ENCODE measurements around the gene MRPS35.

The MRPS35 gene

DNA sequence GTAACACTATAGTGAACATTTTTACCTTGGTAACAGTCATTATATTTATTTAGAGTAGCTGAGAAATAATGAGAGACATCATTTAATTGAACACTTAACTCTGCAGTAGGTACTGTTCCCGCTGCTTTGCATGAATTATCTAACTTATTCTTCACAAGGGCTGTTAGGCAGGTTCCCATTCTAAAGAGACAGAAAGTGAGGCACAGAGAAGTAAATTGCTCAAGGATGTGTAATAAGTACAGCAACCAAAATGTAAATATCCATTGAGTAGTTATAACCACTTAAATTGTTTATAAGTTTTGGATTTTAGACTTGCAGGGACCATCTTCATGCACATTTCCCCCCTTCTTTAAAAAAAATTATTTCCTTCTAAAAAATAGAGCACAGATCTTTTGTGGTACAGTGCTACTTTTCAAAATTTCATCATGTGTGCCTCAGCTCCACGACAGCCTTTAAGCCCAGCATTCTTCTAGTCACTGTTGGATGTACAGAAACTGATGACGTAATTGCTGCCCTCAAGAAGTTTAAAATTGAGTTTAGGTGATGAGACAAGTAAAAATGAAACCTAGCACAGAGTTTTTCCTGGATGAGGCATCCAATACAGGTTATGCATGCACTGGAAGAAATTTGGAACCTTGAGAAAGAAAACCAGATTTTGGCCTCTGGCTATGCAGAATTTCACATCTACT lies 75.4 kb downstream of the MRPS35 start:
- DNase-seq (ENCODE audit: low spot score) = no peak
- TF ChIP-seq, protein P1, sequence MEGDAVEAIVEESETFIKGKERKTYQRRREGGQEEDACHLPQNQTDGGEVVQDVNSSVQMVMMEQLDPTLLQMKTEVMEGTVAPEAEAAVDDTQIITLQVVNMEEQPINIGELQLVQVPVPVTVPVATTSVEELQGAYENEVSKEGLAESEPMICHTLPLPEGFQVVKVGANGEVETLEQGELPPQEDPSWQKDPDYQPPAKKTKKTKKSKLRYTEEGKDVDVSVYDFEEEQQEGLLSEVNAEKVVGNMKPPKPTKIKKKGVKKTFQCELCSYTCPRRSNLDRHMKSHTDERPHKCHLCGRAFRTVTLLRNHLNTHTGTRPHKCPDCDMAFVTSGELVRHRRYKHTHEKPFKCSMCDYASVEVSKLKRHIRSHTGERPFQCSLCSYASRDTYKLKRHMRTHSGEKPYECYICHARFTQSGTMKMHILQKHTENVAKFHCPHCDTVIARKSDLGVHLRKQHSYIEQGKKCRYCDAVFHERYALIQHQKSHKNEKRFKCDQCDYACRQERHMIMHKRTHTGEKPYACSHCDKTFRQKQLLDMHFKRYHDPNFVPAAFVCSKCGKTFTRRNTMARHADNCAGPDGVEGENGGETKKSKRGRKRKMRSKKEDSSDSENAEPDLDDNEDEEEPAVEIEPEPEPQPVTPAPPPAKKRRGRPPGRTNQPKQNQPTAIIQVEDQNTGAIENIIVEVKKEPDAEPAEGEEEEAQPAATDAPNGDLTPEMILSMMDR (IDR thresholded peaks at IDR 0.05; ENCODE audit: extremely low read depth, missing control alignments) = no peak

DNA sequence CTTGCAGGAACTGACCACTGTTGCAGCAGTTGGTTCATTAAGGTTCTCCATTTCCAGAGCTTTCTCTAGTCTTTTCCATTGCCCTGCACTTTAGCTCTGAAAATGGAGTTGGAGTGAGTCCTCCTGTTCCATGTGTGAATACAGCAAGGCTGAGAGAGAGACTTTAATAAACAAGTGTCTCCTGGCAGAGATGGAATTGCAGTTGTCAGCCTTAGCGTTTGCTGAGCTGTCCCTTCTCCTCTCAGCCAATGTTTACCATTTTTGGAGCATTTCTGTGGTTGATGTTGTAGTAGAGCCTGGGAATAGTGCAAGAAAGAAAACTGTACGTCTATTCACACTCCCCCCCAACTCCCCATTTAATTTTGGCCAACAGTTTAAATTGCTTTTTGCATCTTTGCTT lies 76.9 kb downstream of the MRPS35 start:
- DNase-seq (ENCODE audit: low spot score) = no peak
- TF ChIP-seq, protein P1 (IDR thresholded peaks at IDR 0.05; ENCODE audit: extremely low read depth, missing control alignments) = no peak

- TF ChIP-seq, protein P1 (IDR thresholded peaks at IDR 0.05; ENCODE audit: extremely low read depth, missing control alignments) = no peak
- no peak for DNase-seq (ENCODE audit: low spot score)
Measured at GRCh38 chr12:27790179-27790578, 79.5 kb downstream of the MRPS35 start.

DNA sequence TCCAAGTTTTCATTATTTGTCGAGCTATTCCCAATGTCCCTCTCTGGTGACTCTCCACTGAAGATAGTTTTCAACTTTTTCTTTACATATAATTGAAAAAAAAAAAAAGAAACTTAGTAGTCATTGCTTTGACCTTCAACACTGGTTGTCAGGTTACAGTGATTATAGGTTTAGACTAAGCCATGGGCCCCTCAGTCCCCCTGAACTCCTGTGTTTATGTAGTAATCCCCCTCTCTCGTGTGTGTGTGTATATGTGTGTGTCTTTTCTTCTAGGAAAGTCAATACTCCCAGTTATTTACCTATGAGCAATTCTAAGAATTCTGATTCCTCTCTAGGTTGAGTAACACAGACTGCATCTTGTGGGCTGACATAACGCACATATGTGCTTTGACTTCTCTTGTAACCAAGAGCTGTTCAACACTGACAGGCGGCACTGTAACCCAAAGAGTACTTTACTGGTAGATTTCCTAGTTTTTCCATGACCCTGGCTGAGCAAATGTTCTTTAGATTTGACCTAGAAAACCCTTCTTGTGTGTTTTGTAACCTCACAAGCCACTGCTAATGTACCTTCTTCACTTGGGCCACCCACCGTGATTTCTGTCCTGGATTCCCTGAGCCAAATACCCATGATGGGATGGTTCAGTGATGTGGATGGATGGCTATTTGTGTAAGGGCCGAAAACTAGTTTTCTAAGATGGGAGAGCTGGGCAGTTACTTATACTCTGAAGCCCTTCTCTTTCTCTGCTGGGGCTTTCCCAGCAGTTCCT lies 84.4 kb downstream of the MRPS35 start:
- TF ChIP-seq, protein P1 (IDR thresholded peaks at IDR 0.05; ENCODE audit: extremely low read depth, missing control alignments) = no peak
- no peak for DNase-seq (ENCODE audit: low spot score)

DNA sequence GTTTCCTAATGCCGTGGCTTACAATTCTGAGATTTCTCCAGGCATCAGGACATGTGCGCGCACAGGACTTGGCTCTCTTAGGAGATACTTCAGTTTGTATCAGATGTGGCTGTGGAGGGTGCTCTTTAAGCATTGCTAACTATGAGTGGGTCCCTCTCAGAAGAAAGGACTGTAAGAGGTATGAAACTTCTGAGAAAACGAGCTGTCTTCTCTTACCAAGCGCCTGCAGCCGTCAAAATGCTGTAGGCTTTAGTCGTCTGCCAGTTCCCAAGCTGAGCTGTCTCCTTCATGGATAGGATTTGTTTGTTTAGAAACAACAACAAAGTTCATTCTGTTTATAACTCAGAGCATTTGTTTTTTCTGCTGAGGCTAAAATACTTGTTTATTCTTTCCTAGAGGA lies 85.5 kb downstream of the MRPS35 start:
- no peak for DNase-seq (ENCODE audit: low spot score)
- TF ChIP-seq, protein P1 (IDR thresholded peaks at IDR 0.05; ENCODE audit: extremely low read depth, missing control alignments) = no peak

DNA sequence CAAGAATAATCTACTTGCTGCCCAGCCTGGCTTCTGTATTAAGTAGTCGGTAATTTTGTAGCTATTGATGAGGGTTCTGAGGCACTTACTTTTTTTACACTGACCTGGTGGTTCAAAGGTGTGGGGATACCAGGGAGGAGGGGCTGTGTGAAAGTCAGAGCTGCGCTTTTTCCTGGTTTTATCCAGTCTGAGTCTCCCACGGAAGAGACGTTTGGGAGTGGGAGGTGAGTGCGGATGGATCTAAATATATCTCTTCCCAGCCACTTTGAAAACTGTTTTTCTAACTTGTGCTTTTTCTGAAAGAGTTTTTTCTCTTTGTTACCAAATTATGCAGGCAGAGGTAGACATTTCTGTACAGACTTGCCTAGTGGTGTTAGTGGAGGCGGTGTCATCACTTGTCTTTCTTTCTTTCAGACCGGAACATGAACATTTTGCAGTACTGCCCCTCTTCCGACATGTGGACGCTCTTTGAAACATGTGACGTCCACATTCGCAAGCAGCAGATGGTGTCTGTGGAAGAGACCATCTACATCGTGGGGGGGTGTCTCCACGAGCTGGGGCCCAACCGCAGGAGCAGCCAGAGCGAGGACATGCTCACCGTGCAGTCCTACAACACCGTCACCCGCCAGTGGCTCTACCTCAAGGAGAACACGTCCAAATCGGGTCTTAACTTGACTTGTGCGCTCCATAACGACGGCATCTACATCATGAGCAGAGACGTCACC lies 86.8 kb downstream of the MRPS35 start:
- DNase-seq (ENCODE audit: low spot score) = no peak
- TF ChIP-seq, protein P1 (IDR thresholded peaks at IDR 0.05; ENCODE audit: extremely low read depth, missing control alignments) = no peak

- TF ChIP-seq, protein P1 (IDR thresholded peaks at IDR 0.05; ENCODE audit: extremely low read depth, missing control alignments) = no peak
- DNase-seq (ENCODE audit: low spot score) = no peak
Measured at GRCh38 chr12:27800819-27801218, 90.2 kb downstream of the MRPS35 start.

All from GM20000 (cell line).